GM08714 (cell line): ENCODE data around the gene F11R.
"Not testable (repeated sequence)": the region's sequence is repeated elsewhere in the genome, so short reads cannot be mapped to it uniquely, and the experiment has no call there.

Experiments
- H3K4me3 ChIP-seq: fragments of 200-500 bp; sonication (Bioruptor generic); 2 replicates; pipeline ENCODE4 v1.5.1; 2014; ENCODE audit warnings: mild to moderate bottlenecking, low read length, inconsistent platforms
- ZNF274 ChIP-seq: IDR thresholded peaks from 2 replicates; pipeline ENCODE4 v1.6.1; 2012; ENCODE audit warnings: mild to moderate bottlenecking, low read depth, low read length

Gene F11R

DNA sequence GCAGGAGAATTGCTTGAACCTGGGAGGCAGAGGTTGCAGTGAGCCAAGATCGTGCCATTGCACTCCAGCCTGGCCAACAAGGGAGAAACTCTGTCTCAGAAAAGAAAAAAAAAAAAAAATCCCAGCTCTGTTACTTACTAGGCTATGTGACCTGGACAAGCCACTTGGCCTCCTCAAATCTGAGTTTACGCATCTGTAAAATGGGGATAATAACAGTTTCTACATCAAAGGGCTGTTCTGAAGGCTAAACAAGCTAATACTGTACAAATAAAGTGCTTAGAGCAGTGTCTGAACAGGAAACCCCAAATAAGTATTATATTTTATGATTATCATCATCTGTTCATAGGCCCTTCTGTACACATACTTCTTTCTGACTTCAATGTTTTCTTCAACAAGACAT is 13.6 kb downstream of the F11R start:
- TF ChIP-seq ZNF274, result no peak
- H3K4me3 ChIP-seq, result no peak overlapping the region

- no peak for TF ChIP-seq ZNF274
- H3K4me3 ChIP-seq, result no peak overlapping the region
Observed at GRCh38 chr1:161006563-161006962, 14.4 kb downstream of the F11R start.

- no peak for TF ChIP-seq ZNF274
- H3K4me3 ChIP-seq, result no peak overlapping the region
Observed at GRCh38 chr1:161001525-161001924, 19.4 kb downstream of the F11R start.

DNA sequence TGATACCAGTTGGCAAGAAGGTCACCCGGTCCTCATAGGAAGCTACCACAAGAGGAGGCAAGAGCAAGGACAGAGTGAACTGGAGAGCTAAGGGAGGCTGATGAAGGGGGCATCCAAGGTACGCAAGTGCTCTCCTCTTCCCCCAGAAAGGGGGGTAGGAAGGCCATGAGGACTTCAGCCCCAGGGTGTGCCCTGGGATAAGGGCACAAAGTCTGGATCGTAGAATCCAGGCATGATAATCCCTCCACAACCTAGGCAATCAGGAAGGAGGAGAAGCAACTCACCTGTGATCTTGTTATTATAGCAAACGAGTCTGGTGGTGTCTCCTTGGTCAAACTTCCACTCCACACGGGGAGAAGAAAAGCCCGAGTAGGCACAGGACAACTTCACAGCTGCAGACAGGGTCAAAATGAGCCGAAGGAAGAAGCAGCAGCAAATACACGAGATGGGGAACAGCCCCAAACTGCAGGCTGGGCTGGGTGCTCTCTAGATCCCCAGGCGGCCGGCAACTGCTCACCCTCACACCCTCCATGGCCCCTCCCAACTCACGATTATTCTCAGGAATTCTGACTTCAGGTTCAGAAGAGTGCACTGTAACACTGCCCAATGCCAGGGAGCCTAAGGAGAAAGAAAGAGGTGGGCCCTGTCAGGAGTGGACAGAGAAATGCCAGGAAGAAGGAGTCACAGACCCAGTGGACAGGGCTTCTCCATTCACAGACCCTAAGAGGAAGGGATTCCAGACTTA is 20.0 kb downstream of the F11R start:
- no peak overlapping the region for H3K4me3 ChIP-seq
- TF ChIP-seq ZNF274, result no peak

- H3K4me3 ChIP-seq, result no peak overlapping the region
- TF ChIP-seq ZNF274, result no peak
Observed at GRCh38 chr1:160999376-160999775, 21.6 kb downstream of the F11R start.

- no peak for TF ChIP-seq ZNF274
Observed at GRCh38 chr1:160997323-160998038, 23.5 kb downstream of the F11R start.

DNA sequence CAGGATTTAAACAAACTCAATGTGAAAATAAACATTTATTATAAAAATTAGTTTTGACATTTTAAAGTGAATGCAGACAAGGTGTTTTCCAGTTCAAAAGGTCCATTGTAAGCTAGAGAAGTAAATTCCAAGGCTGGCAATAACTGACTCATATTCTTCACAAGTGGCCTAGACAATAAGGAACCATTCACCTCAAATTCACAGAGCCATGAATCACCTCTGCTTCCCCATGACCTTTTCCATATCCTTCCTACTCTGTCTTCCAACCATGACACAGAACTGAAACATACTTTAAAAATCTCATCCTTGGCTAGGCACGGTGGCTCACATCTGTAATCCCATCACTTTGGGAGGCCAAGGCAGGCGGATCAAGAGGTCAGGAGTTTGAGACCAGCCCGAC is 24.8 kb downstream of the F11R start:
- TF ChIP-seq ZNF274, result no peak
- no peak overlapping the region for H3K4me3 ChIP-seq

More at GRCh38 chr1:160997323-160998038, 23.5 kb downstream of the F11R start:
- H3K4me3 ChIP-seq, result no peak overlapping the region

- no peak overlapping the region for H3K4me3 ChIP-seq
- TF ChIP-seq ZNF274, result no peak
Observed at GRCh38 chr1:160993544-160994193, 27.3 kb downstream of the F11R start.

- not testable (repeated sequence) for H3K4me3 ChIP-seq
Observed at GRCh38 chr1:160992036-160992435, 28.9 kb downstream of the F11R start.

GRCh38 chr1:160987359-160988050 is 33.4 kb downstream of the F11R start:
- TF ChIP-seq ZNF274, result no peak
- no peak overlapping the region for H3K4me3 ChIP-seq

GRCh38 chr1:160985723-160986122 is 35.2 kb downstream of the F11R start:
- TF ChIP-seq ZNF274, result no peak
- H3K4me3 ChIP-seq, result no peak overlapping the region

DNA sequence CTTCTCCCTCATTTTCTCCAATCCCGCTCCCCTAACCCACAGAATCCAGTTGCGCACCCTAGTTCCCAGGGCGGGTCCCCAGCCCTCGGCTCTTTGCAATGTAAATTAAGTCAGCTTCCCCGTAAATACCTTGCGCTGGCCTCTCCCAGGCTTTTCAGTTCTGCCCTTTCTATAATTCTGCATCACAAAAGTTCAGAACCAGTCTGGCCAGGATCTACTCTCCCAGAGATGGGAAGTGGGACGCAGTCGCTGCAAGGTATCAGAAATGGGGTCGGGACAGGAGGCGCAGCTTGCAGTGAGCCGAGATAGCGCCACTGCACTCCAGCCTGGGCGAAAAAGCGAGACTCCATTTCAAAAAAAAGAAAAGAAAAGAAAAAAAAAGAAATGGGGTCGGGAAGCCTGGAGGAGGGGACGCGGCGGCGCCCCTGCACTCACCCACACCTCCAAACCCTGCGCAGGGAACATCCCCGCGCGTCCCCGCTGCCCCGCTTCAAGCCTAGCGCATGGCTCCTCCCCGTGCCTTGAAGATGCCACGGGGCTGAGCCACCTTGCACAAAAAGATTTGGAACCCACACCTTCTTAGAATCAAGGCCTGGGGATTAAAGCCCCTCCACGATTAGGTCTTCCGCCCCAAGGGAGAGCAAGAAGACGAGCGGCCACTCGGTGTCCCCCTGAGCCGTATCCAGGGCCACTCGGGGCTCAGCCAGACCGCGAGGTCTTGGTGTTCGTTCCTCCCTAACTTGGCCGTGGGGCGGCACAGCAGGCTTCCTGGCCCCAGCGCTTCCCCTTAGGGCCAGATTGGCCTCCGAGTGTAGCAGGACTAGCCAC is 39.2 kb downstream of the F11R start:
- no peak for TF ChIP-seq ZNF274
- H3K4me3 ChIP-seq, result peak overlapping the region; percentile 13; the same call in 1 of the 2 replicates

- no peak for TF ChIP-seq ZNF274
- no peak overlapping the region for H3K4me3 ChIP-seq
Observed at GRCh38 chr1:160979286-160979685, 41.7 kb downstream of the F11R start.
